Gastroesophageal sphincter (tissue), 3 donors: ENCODE measurements around the gene NOC2L.

Source experiments
- CTCF ChIP-seq, 4 experiments: fragments of 200-600 bp in 2 of 4; fragments of 450-650 bp in 2 of 4; sonication (generic) in 1 of 4; IDR thresholded peaks; one replicate each; pipeline ENCODE4 v1.5.1; 2017 to 2019; ENCODE audit warnings: antibody characterized with exemption in 4 of 4, mild to moderate bottlenecking in 2 of 4, moderate library complexity in 2 of 4
- EP300 ChIP-seq: sonication (generic); formaldehyde crosslinking; IDR thresholded peaks from one replicate; pipeline ENCODE4 v1.6.1; 2017; ENCODE audit warnings: antibody characterized with exemption, mild to moderate bottlenecking
- POLR2A ChIP-seq, 2 donors: fragments of 450-650 bp; IDR thresholded peaks; one replicate each; pipeline ENCODE4 v1.6.1; 2017; ENCODE audit warnings: antibody characterized with exemption in 2 of 2, mild to moderate bottlenecking in 2 of 2, moderate library complexity in 1 of 2
- POLR2AphosphoS5 ChIP-seq: sonication (generic); formaldehyde crosslinking; IDR thresholded peaks from one replicate; pipeline ENCODE4 v1.6.1; 2017; ENCODE audit warnings: antibody characterized with exemption

GRCh38 chr1:967466-968343, 8.6 kb upstream of the NOC2L start:
- no peak for TF ChIP-seq CTCF (IDR thresholded peaks at IDR 0.05)
- TF ChIP-seq POLR2AphosphoS5, result no peak
- TF ChIP-seq POLR2A (IDR thresholded peaks at IDR 0.05), result no peak
- TF ChIP-seq EP300, result no peak
